Activated naive CD4-positive, alpha-beta T cell (primary cell): ENCODE results near the gene CD52.

Source experiments
- DNase-seq, 4 experiments: peaks; one replicate each; lab custom pipeline; 2025; lab: John Stamatoyannopoulos, UW

CD52 gene

GRCh38 chr1:26335774-26336476 is 18.2 kb downstream of the CD52 start:
- no peak for DNase-seq

DNA sequence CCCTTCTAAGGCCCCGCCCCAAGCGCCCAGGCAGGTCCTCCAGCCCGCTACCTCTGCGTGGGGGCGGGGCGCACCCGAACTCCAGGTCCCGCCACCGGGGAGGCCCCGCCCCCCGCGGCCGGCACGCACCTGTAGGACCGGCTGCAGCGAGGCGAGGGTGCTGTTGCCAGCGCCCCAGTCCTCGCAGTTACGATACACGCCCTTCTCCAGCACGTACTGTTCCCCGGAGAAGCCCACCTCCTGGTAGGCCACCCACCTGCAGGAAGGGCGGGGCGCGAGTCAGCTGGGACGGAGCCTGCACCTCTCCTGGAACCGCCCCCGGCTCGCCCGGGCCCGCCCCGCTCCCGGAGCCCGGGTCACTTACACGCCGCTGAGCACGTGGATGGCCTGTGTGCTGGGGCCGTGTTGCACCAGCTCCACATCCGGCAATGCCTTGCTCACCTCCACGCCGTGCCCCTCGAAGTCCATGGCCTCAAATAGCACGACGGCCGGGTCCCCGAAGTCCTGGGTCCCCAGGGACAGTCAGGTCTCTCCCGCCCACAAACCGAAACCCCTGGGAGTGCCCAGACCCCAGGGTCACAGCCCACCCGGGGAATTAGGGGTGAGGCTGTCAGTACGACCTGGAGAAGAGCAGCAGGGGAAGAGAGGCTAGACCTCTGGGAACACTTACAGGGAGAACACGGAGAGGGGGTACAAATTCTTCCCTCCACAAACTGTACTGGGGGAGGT is 18.9 kb downstream of the CD52 start:
- DNase-seq, result peak; percentile 26 to 80 (median 58)

- no peak for DNase-seq
Measured at GRCh38 chr1:26337206-26337535, 19.4 kb downstream of the CD52 start.

GRCh38 chr1:26337625-26338024 is 19.9 kb downstream of the CD52 start:
- no peak for DNase-seq

DNA sequence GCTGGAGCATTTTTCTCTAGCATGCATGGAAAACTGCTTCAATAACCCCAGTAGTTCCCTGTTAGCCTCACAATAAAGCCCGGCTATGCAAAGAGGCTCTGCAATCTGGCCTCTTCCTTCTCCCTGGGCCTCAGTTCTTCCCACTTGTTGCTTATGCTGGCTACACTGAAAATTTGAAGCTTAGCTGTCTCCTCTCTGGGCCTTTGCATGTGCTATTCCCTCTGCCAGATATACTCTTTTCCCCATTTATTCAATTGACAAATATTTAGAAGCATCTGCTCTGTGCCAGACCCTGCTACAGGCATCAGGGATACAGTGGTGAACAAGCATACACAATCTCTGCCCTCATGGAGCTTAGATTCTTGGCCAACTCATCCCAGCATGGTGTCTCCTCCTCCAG is 20.9 kb downstream of the CD52 start:
- no peak for DNase-seq

DNA sequence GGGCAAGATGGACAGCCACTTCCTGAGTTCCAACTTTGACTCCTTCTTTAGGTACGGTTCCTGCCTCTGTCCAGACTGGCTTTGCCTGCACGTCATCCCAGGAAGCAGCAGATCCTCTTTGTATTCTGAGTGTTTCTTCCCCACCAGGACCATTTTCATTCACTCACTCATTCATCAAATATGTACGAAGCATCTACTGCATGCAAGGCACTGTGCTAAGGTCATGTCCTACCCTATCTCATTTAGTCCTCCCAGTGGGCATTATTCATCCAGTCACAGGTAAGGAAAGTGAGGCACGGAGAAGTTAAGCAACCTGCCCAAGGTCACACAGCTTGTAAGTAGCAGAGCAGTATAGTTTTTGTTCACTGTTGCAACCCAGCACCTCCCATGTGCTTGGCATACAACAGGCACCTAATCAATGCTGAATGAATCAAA is 22.3 kb downstream of the CD52 start:
- no peak for DNase-seq

- DNase-seq, result no peak
Measured at GRCh38 chr1:26344147-26344920, 26.6 kb downstream of the CD52 start.

- no peak for DNase-seq
Measured at GRCh38 chr1:26345718-26346117, 28.0 kb downstream of the CD52 start.

- no peak for DNase-seq
Measured at GRCh38 chr1:26346274-26347033, 28.7 kb downstream of the CD52 start.

GRCh38 chr1:26349188-26349876 is 31.6 kb downstream of the CD52 start:
- no peak for DNase-seq

DNA sequence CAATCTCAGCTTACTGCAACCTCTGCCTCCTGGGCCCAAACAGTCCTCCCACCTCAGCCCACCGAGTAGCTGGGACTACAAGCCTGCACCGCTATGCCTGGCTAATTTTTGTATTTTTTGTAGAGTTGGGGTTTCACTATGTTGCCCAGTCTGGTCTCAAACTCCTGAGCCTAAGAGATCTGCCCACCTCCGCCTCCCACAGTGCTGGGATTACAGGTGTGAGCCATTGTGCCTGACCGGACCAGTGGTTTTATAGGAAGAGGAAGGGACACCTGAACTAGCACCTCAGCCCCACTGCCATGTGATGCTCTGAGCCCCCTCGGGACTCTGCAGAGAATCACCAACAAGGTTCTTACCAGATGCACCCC is 32.1 kb downstream of the CD52 start:
- no peak for DNase-seq

DNA sequence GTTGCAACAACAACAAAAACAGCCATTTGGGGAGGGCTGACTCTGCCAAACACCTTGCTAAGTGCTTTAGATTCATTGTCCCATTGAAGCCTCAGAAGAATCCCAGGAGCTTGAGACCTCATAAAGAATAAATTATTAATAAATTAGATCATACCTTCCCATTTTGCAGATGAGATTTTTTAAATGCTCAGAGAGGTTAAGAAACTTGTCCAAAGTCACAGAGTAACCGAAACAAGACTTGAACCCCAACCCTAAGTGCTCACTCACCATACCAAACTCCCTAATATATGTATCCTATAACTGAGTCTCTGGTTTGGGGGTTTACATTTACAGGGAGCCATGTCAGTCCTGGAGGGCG is 32.6 kb downstream of the CD52 start:
- DNase-seq, result no peak

GRCh38 chr1:26350701-26351589 is 33.2 kb downstream of the CD52 start:
- DNase-seq, result no peak

DNA sequence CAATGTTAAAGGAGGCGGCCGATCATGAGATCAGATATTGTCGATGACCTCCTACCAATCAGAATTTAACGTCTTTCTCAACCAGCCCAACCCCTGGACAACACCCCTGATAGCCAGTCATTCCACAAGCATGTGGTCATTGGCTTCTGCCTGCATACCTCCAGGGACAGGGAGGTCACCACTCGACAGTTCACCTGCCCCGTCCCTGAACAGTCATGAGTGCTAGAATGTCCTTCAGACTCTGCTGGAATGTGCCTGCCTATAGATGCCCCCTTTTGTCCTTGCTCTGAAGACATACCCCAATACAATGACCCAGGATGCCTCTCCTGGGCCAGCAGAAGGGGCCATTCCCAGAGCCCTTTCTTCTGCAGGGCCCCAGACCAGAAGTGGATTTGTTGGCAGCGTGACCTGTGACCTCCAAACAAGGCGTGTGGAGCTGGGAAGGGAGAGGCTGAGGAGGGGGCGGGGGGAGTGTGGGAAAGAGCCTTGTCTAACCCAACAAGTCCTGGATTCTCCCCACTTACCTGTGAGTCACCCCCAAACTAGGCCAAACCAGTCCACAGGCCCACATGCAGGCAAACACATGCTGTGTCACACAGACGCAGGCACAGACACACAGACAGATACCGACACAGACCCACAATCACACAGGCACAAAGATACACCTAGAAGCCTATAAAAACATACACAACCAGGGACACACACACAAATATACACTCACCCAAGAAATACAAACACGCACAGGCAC is 34.0 kb downstream of the CD52 start:
- DNase-seq, result no peak

DNA sequence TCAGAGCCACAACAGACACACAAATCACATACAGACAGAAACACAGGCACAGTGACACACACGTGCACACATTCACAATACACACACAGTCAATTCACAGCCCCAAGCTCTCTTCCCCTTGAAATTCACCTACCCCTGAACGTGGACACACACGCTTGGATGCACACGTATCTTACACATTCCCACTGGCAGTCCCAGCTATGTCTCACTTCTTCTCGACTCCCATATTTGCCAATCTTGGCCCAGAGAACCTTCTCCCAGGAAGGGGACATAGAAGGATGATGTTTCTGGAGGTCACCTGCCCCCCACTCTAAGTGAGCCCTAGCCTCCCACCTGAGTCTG is 34.6 kb downstream of the CD52 start:
- no peak for DNase-seq

DNA sequence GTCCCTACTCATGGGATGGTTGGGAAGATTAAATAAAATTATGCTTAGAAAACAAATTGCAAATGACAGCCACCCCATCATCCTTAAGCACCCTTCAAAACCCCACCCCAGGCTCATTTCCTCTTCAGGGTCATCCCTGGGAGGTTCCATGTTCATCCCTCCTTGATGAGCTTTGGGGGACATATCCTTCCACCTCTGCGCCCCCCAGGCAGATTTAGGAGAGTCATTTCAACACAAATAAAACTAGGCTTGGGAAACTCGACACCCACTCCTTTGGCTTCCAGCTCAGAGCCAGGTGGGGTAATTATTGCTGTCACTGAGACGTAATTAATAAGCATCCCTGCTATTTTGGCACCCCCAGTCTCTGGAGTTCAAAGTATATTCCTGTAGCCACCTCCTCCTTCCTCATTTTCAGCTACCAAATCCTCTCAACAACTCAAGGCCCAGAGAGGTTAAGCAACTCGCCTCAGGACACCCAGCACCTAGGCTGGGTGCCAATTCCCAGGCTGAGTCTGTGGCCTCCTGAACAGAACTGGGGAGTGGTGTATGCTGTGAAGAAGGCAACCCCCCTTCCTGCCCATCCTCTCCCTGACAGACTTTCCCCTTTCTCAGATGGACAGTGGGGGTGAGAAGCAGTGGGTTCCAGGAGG is 35.6 kb downstream of the CD52 start:
- DNase-seq, result no peak

- DNase-seq, result no peak
Measured at GRCh38 chr1:26353976-26354820, 36.4 kb downstream of the CD52 start, which contains the start of gene CRYBG2. Gene CRYBG2 (minus strand): TSS chr1:26354130. CDS start chr1:26346657, 7,473 bp downstream.

DNA sequence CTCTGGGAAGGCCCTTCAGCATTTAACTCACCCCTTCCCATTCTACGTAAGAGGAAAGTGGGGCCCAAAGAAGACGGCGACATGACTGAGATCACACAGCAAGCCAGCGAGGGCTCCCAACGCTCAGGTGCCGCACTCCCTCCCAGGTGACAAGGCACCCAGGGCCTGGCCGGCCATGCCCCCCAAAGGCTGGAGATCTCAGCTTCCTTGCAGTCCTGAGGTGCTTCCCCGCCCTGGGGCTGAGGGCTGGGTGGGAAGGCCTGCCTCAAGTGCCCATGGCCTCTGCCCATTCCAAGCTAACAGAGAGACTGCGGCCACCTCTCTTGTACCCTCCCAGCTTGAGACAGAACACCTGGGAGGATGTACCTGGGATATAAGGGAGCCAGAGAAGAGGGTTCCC is 37.2 kb downstream of the CD52 start:
- no peak for DNase-seq

DNA sequence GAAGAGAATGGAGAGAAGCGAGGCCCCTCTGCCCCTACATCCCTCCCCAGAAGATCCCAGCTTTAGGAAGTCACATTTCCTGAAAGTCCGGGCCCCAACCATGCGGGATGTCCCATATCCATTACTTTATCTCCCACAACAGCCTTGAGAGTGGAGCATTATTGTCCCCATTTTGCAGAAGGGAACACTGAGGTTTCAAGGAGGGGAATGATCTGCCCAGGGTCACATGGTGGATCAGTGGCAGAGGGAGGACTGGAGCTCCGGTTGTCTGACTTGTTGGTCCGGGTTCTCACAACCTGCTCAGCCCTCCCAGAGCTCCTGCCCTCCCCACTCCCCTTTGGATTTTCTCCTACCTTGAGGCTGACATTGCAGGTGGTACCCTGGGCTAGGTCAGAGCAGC is 38.3 kb downstream of the CD52 start:
- no peak for DNase-seq
